ENCODE measurements around the gene AFDN. TPM values are rescaled to one million over a fixed set of nuclear protein-coding genes. Genes with fewer than 3 reads are reported as not detected.

Gene AFDN
- total and polyA plus RNA-seq, 2 experiments from 2014 or later: 119 to 299 TPM

DNA sequence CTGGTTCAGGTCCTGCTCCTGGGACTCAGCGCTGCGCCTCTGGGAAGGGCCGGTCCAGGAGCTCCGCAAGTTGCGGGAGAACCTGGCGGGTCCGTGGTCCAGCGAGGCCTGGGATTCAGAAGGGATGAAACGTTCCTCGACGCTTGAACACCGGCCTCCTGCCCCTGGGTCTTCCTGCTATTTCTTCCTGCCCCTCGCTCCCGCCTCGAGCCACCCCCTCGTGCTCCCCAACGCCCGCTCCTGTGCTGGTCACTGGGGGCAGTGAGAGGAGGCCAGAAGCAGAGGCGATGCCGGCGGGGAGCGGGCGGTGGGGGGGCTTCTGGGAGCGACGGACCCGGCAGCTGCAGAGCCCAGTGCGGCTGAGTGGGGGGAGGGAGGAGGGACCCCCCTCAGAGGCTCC lies 150.0 kb downstream of the AFDN start:
- H3K4me1 ChIP-seq (ENCODE audit: low read depth): peaks cover 10% of the 10 kb centered on the region
- DNase-seq (ENCODE audit: low read depth in 1 of 2, low spot score in 1 of 2): no peak
- H3K36me3 ChIP-seq: no peaks in the 10 kb centered on the region
- H3K4me3 ChIP-seq: no peak overlapping the region
- H3K9me3 ChIP-seq (ENCODE audit: low read depth): no peaks in the 10 kb centered on the region
- TF ChIP-seq, protein P1, sequence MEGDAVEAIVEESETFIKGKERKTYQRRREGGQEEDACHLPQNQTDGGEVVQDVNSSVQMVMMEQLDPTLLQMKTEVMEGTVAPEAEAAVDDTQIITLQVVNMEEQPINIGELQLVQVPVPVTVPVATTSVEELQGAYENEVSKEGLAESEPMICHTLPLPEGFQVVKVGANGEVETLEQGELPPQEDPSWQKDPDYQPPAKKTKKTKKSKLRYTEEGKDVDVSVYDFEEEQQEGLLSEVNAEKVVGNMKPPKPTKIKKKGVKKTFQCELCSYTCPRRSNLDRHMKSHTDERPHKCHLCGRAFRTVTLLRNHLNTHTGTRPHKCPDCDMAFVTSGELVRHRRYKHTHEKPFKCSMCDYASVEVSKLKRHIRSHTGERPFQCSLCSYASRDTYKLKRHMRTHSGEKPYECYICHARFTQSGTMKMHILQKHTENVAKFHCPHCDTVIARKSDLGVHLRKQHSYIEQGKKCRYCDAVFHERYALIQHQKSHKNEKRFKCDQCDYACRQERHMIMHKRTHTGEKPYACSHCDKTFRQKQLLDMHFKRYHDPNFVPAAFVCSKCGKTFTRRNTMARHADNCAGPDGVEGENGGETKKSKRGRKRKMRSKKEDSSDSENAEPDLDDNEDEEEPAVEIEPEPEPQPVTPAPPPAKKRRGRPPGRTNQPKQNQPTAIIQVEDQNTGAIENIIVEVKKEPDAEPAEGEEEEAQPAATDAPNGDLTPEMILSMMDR (IDR thresholded peaks at IDR 0.05; ENCODE audit: low read depth, low read length): no peak
- H3K27me3 ChIP-seq: no peaks in the 10 kb centered on the region
- H3K27ac ChIP-seq: no peak overlapping the region

DNA sequence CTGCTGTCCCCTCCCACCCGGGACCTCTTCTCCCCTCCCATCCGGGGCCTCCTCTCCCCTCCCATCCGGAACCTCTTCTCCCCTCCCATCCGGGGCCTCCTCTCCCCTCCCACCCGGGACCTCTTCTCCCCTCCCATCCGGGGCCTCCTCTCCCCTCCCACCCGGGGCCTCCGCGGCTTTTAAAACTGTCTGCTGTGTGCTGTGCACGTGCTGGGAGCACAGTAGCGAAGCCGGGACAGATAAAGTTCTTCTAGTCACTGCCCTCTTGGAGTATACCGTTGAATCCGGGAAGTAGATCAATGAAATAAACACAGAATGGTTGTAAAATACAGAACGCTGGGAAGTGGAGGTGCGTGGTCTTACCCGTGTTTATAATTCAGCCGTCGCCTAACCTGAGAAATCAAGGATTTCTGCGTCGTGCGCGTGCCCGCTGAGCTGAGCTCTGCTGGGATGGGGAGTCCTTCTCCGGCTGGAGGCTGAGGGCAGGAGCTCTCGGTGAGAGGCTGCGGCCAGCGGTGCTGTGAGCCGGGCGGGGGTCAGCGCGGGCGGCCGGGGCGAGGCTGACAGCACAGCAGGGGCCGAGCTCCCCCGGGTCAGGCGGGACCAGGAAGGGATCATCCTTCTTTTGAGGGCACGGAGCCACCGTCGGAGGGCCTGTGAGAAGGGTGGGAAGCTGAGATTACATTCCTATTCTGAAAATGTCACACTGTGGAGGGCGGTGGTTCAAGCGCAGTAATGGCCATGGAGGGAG lies 151.2 kb downstream of the AFDN start:
- H3K4me1 ChIP-seq (ENCODE audit: low read depth): peaks cover 10% of the 10 kb centered on the region
- DNase-seq (ENCODE audit: low read depth in 1 of 2, low spot score in 1 of 2): no peak
- H3K27ac ChIP-seq: no peak overlapping the region
- H3K27me3 ChIP-seq: no peaks in the 10 kb centered on the region
- H3K9me3 ChIP-seq (ENCODE audit: low read depth): no peaks in the 10 kb centered on the region
- H3K4me3 ChIP-seq: no peak overlapping the region
- H3K36me3 ChIP-seq: no peaks in the 10 kb centered on the region
- TF ChIP-seq, protein P1 (IDR thresholded peaks at IDR 0.05; ENCODE audit: low read depth, low read length): no peak

DNA sequence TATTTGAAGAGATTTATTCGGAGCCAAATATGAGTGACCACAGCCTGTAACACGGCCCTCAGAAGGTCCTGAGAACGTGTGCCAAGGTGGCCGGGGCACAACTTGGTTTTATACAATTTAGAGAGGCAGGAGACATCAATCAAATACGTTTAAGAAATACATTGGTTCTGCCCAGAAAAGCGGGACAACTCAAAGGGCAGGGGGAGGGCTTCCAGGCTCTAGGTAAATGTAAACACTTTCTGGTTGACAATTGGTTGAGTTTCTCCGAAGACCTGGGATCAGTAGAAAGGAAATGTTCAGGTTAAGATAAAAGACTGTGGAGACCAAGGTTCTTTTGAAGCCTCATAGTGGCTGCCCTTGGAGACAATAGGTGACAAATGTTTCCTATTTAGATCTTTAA lies 151.9 kb downstream of the AFDN start:
- H3K4me1 ChIP-seq (ENCODE audit: low read depth): peaks cover 10% of the 10 kb centered on the region
- no peak for DNase-seq (ENCODE audit: low read depth in 1 of 2, low spot score in 1 of 2)
- H3K27ac ChIP-seq: no peak overlapping the region
- H3K36me3 ChIP-seq: no peaks in the 10 kb centered on the region
- H3K4me3 ChIP-seq: no peak overlapping the region
- H3K9me3 ChIP-seq (ENCODE audit: low read depth): no peaks in the 10 kb centered on the region
- TF ChIP-seq, protein P1 (IDR thresholded peaks at IDR 0.05; ENCODE audit: low read depth, low read length): no peak
- no peaks in the 10 kb centered on the region for H3K27me3 ChIP-seq

DNA sequence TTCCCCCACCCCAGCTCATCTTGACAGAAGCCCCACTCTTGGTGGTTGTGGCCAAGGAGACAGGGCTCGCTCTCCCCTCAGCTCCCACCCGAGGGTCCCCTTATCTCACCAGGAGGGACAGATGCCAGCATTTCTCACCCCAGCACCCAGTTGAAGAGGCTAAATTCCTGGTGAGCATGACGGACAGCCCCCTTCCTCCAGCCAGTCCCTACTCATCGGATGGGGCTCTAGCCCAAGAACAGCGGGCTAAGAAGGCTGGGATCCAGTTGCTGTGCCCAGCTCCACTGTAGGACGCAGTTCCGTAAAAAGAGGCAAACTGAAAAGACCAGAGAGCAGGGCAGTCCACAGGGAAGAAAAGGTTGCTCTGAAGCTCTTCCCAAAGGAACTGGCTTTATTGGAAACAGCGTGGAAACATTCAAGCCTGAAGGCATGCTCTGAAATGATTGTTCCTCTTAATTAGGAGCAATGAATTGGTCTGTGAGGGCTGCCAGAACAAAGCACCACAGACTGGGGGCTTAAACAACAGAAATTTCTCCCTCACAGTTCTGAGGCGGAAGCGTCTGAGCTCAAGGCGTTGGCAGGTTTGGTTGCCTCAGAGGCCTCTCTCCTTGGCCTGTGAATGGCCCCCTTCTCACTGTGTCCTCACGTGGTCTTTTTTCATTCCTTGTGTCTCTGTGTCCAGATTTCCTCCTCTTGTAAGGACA lies 152.9 kb downstream of the AFDN start:
- Histone ChIP-seq H3K9me3 (ENCODE audit: low read depth) (no peaks in the 10 kb centered on the region), H3K4me3 (no peak overlapping the region), H3K27ac (no peak overlapping the region), H3K36me3 (no peaks in the 10 kb centered on the region), H3K27me3 (no peaks in the 10 kb centered on the region), H3K4me1 (ENCODE audit: low read depth) (peaks cover 7% of the 10 kb centered on the region)
- DNase-seq (ENCODE audit: low read depth in 1 of 2, low spot score in 1 of 2): no peak
- TF ChIP-seq, protein P1 (IDR thresholded peaks at IDR 0.05; ENCODE audit: low read depth, low read length): no peak

DNA sequence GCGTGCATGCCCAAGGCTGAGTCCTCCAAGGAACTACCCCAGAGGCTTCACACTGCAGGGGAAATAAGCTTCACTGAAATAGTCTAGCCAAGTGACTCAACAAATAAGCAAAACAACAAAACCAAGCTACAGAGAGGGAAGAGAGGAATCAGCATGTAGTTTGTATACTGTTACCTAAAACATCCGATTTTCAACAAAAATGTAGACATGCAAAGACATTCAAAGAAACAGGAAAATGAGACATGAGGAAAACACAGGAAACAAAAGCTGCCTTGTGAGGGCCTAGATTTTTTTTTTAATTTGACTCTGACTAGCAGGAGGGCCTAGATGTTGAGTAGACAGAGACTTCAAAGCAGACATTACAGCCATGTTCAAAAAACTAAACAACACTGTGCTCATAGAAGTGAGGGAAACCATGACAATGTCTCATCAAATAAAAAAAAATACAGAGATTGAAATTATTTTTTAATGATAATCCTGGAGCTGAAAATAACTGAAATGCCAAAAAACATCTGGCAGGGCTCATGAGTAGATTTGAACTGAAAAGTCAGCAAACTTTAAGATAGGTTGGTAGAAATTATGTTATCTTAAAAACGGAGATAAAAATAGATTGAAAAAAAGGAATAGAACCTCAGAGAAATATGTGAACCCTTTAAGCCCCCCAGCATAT lies 154.3 kb downstream of the AFDN start:
- Histone ChIP-seq H3K4me1 (ENCODE audit: low read depth) (no peaks in the 10 kb centered on the region), H3K27me3 (no peaks in the 10 kb centered on the region), H3K27ac (no peak overlapping the region), H3K9me3 (ENCODE audit: low read depth) (no peaks in the 10 kb centered on the region), H3K4me3 (no peak overlapping the region), H3K36me3 (no peaks in the 10 kb centered on the region)
- no peak for DNase-seq (ENCODE audit: low read depth in 1 of 2, low spot score in 1 of 2)
- TF ChIP-seq, protein P1 (IDR thresholded peaks at IDR 0.05; ENCODE audit: low read depth, low read length): no peak

All from cardiac muscle cell (in vitro differentiated cells and primary cell).